NCI-H446 treated with DMSO at 0.1 percent for 48 hours (cell line): ENCODE measurements around the gene ATP7B.
"Not testable (repeated sequence)": the region's sequence is repeated elsewhere in the genome, so short reads cannot be mapped to it uniquely, and the experiment has no call there.

Experiments used
- DNase-seq: peaks from one replicate; lab custom pipeline; 2025; lab: John Stamatoyannopoulos, UW

Gene ATP7B

DNA sequence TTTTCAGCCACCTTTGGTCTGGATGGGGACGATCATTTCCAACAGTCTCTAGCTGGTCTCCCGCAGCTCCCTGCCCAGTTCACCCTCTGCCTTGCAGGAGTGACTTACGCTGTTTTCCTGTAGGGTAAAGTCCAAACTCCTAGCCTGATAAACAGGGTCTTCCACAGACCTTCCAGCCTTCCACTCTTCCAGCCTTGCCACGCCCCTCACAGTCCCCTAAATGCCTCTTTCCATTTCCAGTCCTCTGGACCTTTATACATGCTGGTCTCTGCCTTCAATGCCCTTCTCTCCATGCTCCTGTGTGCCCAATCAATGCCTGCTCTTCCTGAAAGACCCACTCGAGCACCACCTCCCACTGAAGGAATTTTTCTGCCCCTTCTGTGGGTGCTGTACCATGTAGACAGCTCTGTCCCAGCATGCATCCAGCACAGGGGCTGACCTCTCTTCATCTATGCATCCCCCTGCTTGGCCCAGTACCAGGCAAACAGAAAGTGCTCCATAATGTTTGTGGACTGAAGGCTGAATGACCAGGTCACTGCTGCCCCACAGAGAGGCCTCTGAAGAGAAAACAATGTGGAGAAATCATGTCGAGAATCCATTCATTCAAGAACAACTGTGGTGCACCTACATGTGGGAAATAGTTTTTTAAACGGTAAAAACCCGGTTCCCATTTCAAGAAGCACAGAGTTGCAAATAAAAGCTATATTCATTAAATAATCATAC lies 4.6 kb downstream of the ATP7B start:
- no peak for DNase-seq

DNA sequence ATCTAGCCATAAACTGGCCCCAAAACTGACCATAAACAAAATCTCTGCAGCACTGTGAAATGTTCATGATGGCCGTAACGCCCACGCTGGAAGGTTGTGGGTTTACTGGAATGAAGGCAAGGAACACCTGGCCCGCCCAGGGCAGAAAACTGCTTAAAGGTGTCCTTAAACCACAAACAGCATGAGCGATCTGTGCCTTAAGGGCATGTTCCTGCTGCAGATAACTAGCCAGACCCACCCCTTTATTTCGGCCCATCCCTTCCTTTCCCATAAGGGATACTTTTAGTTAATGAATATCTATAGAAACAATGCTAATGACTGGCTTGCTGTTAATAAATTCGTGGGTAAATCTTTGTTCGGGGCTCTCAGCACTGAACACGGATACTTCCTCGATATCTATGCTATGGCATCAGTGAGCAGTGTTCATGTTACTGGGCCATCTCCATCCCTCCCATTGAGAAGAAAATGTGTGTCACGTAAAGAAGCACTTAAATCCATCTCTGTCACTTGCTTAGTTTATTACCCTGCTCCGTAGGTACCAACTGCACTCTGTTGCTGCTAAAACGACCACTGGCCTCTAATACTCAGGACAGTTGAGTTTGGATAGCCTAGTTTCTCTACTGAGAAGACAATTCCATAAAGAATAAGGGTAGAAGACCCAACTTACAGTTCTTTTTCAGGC lies 5.3 kb downstream of the ATP7B start:
- no peak for DNase-seq

DNA sequence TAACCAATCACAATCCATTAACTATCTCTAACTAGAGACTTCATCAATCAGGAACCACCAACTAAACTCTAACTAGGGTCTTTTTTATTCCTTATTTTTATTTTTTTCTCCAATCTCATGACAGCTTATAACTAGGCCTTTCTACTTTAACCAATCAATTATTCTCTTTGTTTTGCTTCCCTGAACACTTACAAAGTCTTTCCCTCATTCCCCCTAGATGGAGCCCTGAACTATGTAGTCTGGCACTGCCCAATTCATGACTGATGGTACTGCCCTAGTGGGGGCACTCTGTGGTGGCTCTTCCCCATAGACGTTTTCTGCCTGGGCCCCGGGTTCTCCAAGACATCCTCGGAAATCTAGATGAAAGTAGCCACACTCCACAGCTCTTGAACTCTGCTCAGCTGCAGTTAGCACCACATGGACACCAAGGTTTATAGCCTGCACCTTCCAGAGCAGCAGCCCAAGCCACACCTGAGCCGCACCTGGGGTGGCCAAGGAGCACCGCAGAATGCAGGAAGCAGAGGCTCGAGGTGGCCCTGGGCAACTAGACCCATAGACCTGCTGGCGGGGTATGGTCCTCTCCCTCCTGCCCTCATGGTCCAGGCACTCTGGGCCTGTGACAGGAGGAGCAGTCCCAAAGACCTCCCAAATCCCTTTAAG lies 6.6 kb downstream of the ATP7B start:
- no peak for DNase-seq

DNA sequence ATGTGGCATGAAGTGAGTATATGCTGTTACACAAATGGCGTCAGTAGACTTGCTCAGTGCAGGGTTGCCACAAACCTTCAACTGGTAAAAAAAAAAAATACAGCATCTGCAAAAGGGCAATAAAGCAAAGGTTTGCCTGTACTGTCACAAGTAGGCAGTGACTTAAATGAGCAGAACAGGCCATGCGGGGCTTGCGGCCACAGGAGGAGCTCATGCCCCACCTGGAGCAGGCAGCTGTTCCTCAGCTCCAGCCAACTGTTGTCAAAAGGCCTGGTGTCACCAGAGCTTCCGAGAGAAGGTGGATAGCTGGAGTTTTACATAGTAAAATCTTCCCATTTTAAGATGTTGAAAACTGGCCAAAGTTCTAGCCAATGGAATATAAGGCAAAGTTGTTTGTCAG lies 7.7 kb downstream of the ATP7B start:
- no peak for DNase-seq

DNA sequence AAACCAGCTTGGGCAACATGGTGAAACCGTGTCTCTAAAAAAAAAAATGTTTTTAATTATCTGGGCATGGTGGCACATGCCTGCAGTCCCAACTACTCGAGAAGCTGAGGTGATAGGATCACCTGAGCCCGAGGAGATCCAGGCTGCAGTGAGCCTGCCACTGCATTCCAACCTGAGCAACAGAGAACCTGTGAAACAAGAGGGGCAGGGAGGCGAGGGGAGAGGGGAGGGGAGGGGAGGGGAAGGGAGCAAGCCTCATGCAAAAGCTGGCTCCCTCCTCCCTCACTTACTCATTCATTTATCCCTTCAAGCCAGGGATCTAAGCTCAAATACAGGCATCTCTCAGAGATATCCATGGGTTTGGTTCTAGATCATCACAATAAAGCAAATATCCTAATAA lies 8.9 kb downstream of the ATP7B start:
- DNase-seq: no peak

DNA sequence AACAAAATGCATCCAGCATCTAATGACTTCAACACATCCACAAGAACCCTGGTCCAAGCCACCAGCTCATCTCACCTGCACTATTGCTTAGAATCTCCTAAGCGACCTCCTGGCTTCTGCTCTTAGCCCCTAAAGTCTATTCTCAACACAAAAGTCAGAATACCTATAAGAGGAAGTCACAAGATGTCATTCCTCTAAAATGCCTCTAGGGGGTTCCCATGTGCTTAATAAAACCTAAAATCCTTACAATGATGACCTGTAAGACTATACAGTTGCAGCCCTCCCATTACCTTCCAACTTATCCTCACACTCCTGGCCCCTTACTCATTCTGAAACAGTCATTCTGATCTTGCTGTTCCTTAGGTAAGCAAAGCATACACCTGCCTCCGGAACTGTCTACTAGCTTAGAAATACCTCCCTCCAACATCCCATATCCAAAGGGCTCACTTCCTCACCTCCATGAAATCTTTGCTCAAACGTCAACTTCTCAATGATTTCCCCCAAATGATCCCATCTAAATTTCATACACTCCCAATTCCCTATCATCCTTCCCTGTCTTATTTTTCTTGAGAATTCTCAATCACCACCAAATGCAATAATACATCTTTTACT lies 10.0 kb downstream of the ATP7B start:
- DNase-seq: peak; percentile 19

DNA sequence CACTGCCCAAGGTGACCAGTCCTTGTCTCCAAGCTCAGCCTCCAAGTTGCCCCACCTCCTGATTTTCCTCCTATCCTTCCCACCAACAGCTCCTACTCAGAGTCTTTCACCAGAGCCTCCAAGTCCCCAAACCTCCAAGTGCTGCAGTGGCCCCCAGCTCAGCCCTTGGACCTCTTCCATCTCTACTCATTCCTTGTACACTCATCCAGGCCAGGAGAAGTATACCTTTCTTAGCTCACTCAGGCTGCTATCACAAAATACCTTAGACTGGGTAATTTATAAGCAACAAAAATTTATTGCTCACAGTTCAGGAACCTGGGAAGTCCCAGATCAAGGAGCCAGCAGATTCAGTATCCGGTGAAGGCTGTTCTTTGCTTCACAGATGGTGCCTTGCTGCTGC lies 11.3 kb downstream of the ATP7B start:
- no peak for DNase-seq

DNA sequence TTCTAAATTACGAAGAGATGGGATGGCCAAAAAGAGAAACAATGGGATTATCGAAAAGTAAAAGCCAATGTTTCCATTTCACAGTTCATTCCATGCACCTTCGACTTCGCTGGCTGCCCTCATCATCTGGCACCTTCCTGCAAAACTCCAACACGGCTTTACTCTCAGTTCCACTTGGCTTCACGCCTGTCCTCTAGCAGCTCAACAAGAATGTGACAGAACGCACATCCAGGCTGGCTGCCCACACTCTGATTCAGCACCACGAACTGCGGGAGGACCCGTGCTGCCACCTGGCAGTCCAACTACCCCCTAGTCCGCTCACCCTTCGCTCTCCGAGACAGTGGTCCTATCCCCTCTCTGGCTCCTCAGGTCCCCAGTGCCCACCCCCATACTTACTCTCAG lies 11.7 kb downstream of the ATP7B start:
- no peak for DNase-seq

DNA sequence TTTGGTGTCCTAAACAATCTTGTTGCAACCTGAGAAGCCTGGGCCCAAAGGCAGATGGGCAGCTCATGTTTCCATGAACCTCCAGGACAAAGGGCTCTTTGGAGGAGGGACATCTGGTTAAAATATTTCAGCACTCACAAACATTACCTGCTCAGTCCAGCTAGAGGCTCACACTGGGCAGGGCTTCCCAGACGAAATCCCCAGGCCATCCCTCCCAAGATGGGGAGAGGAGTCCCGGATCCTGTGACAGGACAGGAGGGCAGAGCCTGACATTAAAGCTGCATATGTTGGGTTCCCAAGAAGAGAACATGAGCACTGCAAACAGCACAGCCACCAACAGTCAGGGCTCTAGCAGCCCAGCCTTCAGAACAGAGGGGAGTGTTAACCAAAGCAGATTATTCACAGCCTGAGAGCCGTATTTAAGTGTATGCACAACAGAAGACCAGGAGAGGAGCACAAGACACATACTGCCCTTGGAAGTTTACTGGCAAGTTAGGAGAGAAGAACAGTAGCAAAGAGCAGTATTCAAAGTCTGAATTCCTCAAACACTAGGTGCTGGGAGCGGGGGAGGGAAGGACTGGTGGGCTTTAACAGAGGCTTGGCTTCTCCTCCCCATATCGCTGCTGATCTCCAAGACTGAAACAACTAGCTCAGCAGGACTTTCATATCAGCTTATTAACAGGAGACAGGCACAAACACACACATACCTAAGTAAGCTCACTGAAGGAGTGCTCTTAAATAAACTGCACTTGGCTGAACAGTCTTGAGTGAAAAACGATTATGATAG lies 12.3 kb downstream of the ATP7B start:
- no peak for DNase-seq

DNA sequence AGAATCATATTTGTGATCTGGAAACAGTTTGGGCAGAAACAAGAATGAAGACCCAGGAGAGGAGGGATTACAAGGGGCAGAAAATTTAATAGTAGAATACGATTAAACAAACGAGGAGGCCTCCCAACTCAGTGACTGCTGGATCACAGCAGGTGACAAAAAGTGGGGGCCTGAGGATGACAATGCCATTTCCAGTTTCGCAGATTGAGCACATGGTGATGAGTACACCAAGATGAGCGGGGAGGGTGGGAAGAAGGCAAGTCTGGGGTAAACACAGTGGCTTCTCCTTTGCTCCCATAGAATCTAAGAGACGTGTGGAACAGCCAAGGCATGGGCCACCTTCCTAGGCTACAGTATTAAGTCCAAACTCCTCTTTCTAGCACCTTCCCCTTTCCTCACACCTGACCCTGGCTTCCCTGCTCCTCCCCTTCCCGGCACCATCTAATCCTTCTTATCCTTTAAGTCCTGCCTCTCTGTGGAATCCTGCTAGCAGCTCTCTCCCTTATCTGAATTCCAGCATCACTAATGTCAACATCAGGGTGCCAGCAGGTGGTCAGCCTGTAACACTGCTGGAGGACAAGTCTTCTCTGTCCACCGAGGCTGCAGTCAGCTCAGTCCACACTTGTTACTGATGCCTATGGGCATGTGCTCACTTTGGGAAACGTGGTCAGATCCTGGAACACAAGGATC lies 13.5 kb downstream of the ATP7B start:
- DNase-seq: no peak

DNA sequence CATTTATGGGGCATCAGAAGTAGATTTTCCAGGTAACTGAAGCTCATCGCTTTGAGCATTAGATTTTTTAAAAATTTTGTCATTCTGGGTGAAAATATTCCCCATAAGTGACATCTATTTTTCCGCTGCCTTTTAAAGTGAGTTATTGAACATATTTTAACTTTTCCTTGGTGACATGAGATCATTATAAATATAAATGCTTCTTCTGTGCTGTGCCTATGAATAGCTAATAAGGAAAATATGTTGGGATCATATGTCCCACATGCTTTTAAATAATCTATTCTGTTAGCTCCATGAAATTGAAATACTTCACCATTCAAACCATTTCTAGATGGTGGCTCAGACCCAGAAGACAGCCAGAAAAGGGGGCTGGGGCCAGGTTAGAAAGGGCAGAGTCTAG lies 14.1 kb downstream of the ATP7B start:
- DNase-seq: no peak

DNA sequence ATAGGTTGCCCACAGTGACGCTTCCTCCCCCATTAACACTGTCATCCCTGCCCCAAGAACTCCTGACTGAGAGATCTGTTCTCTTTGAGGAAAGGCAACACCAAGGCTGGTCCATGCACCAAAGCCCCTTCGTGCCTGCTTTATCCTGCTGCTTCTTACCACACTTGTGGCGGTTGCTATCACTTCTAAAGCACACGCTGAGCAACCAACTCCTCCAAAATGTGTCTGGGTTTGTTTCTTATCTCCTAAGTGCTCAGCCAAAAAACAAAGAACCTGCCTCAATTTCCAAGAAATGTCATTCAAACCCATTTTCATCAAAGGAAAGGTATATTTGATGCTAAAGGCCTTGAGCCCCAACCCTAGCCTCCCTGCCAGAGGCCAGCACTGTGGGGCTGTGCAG lies 14.6 kb downstream of the ATP7B start:
- no peak for DNase-seq

DNA sequence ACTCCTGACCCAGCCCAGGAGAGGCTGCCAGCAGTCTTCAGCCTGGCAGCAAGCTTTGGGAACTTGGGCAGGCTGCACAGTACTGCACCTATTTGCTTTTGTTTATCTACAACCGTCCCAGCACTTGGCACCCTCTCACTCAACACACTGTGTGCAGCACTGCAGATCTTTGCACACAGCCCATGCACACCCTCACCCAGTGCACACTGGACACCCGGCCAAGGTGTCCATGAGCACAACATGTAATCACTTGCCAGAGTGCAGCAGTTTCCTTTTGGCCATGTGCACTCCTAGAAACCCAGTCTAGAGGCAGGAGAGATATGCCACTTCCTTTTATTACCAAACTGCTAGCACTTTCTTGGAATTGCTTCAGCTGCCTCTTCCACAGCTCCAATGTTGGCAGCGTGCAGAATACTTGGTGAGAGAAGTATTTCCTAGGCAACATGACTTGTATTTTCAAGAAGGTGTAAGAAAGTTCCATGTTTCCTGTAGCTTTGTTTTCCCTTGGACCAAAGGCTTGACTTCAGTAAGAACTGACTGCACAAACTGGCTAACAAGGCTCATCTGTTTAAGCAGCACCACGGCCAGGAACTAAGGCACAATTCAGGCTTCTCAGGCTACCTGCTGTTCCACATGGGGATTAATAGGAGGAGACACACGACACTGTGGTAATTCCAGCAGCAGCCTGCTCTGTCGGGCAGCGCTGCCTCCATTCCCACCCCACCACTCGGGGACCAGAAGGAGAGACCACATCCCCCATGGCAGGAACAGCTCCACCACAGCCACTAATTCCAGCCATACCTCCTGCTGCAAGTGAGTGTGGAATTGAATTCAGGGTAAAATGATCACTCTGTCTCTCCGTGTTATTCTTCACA lies 15.3 kb downstream of the ATP7B start:
- no peak for DNase-seq

DNA sequence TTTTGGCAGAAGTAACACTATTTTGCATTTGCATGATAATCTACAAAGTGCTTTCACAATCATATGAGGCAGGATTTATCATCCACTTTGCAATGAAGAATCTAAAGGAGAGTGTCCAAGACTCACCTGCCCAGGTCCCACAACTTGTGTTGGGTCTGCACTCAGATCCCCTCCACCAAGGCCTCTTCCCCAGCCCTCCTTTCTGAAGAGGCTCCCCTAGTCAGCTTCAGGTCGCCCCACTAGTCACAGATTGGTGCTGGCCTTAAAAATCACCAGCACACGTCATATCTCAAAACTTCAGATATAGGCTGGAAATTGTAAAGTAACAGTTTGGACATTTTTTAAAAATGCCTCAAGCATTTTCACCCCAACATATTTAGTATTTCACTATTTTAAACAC lies 17.5 kb downstream of the ATP7B start:
- no peak for DNase-seq

DNA sequence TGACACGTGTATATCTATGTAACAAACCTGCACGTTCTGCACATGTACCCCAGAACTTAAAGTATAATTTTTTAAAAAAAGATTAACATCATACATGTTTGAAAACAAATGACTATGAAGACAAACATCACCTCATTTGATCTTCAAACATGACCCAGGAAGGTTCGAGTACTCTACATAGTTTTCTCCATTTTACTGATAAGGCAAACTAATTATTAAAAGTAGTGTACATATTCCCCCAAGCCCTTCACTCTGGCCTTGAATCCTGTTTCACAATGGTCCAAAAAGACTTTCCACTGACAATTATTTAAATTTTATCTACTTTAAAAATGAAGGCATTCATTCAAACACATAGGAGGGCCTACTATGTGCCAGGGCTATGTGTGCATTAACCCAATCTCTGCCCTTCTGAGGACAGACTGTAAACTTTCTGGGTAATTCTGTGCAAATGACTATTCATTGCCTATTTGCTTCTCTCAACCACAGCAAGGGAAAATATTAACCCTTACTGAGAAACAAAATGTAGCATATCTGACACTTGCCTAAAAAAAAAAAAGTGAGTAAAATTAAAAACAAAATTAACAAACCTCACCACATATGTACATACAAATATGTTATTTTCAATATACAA lies 22.1 kb downstream of the ATP7B start:
- no peak for DNase-seq

DNA sequence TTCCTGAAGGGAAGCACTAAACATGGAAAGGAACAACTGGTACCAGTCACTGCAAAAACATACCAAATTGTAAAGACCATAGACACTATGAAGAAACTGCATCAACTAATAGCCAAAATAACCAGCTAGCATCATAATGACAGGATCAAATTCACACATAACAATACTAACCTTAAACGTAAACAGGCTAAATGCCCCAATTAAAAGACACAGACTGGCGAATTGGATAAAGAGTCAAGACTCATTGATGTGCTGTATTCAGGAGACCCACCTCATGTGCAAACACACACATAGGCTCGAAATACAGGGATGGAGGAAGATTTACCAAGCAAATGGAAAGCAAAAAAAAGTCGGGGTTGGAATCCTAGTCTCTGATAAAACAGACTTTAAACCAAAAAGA lies 26.3 kb downstream of the ATP7B start:
- DNase-seq: not testable (repeated sequence)

DNA sequence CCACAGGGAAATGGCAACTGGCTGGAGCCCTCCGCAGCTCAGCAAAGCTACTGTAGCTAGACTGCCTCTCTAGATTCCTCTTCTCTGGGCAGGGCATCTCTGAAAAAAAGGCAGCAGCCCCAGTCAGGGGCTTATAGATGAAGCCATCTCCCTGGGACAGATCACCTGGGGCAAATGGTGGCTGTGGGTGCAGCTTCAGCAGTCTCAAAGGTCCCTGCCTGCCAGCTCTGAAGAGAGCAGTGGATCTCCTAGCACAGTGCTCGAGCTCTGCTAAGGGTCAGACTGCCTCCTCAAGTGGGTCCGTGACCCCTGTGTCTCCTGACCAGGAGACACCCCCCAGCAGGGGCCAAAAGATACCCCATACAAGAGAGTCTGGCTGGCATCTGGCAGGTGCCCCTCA lies 28.0 kb downstream of the ATP7B start:
- not testable (repeated sequence) for DNase-seq

DNA sequence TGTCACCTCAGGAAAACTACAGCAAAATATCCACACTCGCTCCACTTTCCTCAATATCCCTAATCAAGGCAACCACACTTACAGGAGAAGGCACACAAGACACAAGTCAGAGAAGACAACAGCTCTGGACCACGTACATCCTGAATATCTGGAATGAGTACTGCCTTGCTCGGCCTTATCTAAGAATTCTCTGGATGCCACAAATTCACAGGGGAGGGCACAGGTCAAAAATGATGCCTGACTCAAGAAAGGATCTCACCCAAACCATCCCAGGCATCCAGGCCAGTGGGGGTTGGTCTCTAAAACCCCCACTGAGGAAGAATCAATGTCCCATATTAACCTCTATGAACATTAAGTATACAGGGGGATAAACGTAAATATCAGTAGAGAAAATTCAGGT lies 29.9 kb downstream of the ATP7B start:
- DNase-seq: no peak

DNA sequence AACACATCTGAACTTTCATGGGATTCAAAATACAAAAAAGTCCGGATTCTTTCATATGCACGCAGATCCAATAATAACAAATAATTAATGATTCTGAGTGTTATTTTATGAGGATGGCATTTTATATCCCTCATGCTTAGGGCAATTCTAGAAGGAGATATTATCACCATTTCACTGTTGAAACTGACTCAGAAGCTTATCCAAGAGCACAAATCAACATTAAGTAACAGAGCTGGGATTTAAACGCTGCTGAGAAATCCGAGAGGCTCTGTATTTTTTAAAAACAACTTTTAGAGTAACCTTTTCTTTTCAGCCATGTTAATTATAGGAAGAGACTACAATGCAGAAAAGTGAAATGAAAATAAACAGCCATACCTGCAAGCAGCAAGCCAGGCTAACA lies 30.3 kb downstream of the ATP7B start:
- no peak for DNase-seq
